ENCODE measurements around the gene TBX19. TPM values are rescaled to one million over a fixed set of nuclear protein-coding genes. Genes with fewer than 3 reads are reported as not detected.

TBX19 gene
- total RNA-seq, result 1 to 10 TPM; 2.2 to 2.5 TPM
- 2.8 TPM for polyA plus RNA-seq (2013, experiment 1 of 2)
- polyA plus RNA-seq (2013, experiment 2 of 2), result 3.1 TPM
- long read RNA-seq, experiment 1, partial matches to known transcripts, result 0 of 1 reads
- long read RNA-seq, experiment 1, other reads (novel, unspliced or antisense), result 1 of 1 reads
- long read RNA-seq, experiment 2, partial matches to known transcripts, result 0 of 1 reads
- long read RNA-seq, experiment 2, other reads (novel, unspliced or antisense), result 0 of 1 reads
- long read RNA-seq, experiment 3, result 0 reads
- long read RNA-seq, experiment 4, partial matches to known transcripts, result 2 of 2 reads
- long read RNA-seq, experiment 4, other reads (novel, unspliced or antisense), result 0 of 2 reads

DNA sequence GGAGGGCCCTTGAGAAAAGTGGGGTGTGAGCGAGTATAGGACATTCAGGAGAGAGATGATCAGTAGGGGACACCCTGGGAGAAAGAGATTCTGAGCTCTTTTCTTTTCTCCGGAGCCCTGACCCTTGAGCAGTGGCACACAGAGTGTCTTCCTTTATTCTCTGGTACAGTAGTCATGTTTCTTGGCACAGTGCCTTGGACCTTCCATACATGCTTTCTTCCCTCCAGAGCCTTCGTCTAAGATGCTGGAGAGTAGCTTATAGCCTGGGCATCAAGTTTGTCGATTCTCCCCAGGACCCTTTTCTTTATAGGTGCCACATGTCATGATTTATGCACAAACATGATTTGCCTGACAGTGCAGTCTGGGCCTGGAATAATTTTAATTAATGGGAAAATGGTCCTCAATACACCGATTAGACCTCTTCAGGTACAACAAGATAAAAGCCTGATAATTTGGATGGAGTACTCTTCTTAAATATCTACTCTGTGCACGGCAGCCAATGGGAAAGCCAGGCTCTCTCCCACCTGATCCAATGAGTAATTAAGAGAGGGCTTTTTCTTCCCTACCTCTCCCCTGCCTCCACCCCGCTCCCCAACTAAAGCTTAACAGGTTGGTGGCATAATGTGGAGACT, at the start of gene TBX19:
TSS of gene TBX19 (plus strand) at position 582 of the 632 bp plus-strand sequence. CDS start 214 bp downstream, outside the sequence.
- Histone ChIP-seq H3K9ac (ENCODE audit: extremely low read depth, low read length, poor library complexity, severe bottlenecking) (no peak within 1 kb of the TSS), H3K27me3 (ENCODE audit: control insufficient read depth, insufficient read depth, low read length, poor library complexity, severe bottlenecking) (no peaks in the 10 kb centered on the region), H3K4me3 (ENCODE audit: low read length) (no peak within 1 kb of the TSS), H3K27ac (ENCODE audit: low read depth, low read length) (no peak within 1 kb of the TSS), H3K36me3 (ENCODE audit: control insufficient read depth, insufficient read depth, low read length) (no peaks in the 10 kb centered on the region), H3K4me1 (ENCODE audit: control insufficient read depth, insufficient read depth, low read length) (no peaks in the 10 kb centered on the region), H3K9me3 (ENCODE audit: control insufficient read depth, low read length) (no peaks in the 10 kb centered on the region)
- Mint-ChIP-seq H3K4me3 (no peak within 1 kb of the TSS), H3K9me3 (no peaks in the 10 kb centered on the region), H3K27ac (no peak within 1 kb of the TSS), H3K36me3 (ENCODE audit: low read depth) (no peaks in the 10 kb centered on the region), H3K27me3 (ENCODE audit: insufficient read depth) (no peaks in the 10 kb centered on the region), H3K4me1 (peaks cover 8% of the 10 kb centered on the region)
- no peak for DNase-seq
- TF ChIP-seq, protein P1, sequence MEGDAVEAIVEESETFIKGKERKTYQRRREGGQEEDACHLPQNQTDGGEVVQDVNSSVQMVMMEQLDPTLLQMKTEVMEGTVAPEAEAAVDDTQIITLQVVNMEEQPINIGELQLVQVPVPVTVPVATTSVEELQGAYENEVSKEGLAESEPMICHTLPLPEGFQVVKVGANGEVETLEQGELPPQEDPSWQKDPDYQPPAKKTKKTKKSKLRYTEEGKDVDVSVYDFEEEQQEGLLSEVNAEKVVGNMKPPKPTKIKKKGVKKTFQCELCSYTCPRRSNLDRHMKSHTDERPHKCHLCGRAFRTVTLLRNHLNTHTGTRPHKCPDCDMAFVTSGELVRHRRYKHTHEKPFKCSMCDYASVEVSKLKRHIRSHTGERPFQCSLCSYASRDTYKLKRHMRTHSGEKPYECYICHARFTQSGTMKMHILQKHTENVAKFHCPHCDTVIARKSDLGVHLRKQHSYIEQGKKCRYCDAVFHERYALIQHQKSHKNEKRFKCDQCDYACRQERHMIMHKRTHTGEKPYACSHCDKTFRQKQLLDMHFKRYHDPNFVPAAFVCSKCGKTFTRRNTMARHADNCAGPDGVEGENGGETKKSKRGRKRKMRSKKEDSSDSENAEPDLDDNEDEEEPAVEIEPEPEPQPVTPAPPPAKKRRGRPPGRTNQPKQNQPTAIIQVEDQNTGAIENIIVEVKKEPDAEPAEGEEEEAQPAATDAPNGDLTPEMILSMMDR (conservative IDR thresholded peaks at IDR 0.05), result no peak
- WGBS, 2 experiments (ENCODE audit: insufficient coverage in 1 of 2, insufficient read length in 1 of 2), result 90 to 95% methylated on average over 5 to 7 of the region's 7 CpGs

DNA sequence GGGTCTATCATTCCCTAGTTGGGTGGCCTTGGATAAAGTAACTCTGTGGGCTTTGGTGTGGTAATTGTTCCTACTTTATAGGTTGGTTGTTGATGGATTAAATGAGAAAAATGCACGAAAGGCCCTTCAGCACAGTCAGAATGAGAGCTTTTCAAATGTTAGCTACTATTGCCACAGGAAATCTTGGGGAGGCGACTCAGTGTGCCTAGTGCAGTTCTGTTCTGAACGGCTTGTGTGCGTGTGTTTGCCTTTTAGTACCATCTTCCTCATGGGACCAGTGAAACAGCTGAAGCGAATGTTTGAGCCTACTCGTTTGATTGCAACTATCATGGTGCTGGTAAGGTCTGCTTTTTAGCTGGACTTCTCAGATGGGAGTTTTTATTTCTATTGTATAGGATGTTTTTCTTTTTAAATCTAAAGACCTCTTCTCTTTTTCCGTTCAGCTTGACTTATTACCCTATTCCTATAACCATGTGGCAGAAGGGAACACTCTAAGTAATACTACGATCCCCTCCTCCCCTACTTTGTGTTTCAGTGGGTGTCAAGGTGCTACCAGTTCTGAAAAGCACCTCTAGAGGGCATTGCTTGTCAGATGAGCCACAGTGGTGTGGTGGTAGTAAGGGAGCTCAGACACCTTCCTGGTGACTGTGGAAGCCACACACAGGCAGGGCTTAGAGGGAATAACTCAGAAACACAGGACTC, 45.7 kb upstream of the TBX19 start:
- no peaks in the 10 kb centered on the region for H3K4me1 ChIP-seq (ENCODE audit: control insufficient read depth, insufficient read depth, low read length)
- peaks cover 72% of the 10 kb centered on the region for H3K36me3 ChIP-seq (ENCODE audit: control insufficient read depth, insufficient read depth, low read length)
- H3K27ac Mint-ChIP-seq, result no peak overlapping the region
- no peaks in the 10 kb centered on the region for H3K9me3 Mint-ChIP-seq
- H3K9me3 ChIP-seq (ENCODE audit: control insufficient read depth, low read length), result no peaks in the 10 kb centered on the region
- no peak overlapping the region for H3K27ac ChIP-seq (ENCODE audit: low read depth, low read length)
- 92 to 100% methylated on average over 4 to 8 of the region's 8 CpGs for WGBS, 2 experiments (ENCODE audit: insufficient coverage in 1 of 2, insufficient read length in 1 of 2)
- H3K4me3 ChIP-seq (ENCODE audit: low read length), result no peak overlapping the region
- TF ChIP-seq, protein P1 (conservative IDR thresholded peaks at IDR 0.05), result peak; percentile 88
- peaks cover 59% of the 10 kb centered on the region for H3K36me3 Mint-ChIP-seq (ENCODE audit: low read depth)
- H3K27me3 ChIP-seq (ENCODE audit: control insufficient read depth, insufficient read depth, low read length, poor library complexity, severe bottlenecking), result no peaks in the 10 kb centered on the region
- H3K9ac ChIP-seq (ENCODE audit: extremely low read depth, low read length, poor library complexity, severe bottlenecking), result no peak overlapping the region
- DNase-seq, result peak; percentile 80
- H3K4me1 Mint-ChIP-seq, result peaks cover 10% of the 10 kb centered on the region
- no peaks in the 10 kb centered on the region for H3K27me3 Mint-ChIP-seq (ENCODE audit: insufficient read depth)
- no peak overlapping the region for H3K4me3 Mint-ChIP-seq

DNA sequence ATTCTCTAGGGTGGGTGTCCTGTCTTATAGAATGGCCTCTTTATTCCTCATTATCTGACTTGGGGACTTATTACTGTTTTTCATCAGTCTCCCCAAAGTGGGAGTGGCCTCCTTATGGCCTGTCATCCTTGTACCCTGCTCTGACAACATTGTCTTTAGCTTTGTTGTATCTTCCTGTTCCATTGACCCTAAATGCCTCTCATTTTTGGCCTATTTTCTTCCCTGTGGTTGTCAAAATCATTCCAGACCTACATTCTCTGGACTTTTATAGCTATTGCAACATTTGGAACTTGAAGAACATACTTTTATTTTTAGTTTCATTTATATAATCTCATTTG, 45.2 kb upstream of the TBX19 start:
- H3K4me1 Mint-ChIP-seq, result peaks cover 10% of the 10 kb centered on the region
- H3K36me3 ChIP-seq (ENCODE audit: control insufficient read depth, insufficient read depth, low read length), result peaks cover 76% of the 10 kb centered on the region
- no peaks in the 10 kb centered on the region for H3K27me3 Mint-ChIP-seq (ENCODE audit: insufficient read depth)
- H3K27ac Mint-ChIP-seq, result no peak overlapping the region
- TF ChIP-seq, protein P1 (conservative IDR thresholded peaks at IDR 0.05), result peak; percentile 4
- H3K9me3 ChIP-seq (ENCODE audit: control insufficient read depth, low read length), result no peaks in the 10 kb centered on the region
- no peak overlapping the region for H3K9ac ChIP-seq (ENCODE audit: extremely low read depth, low read length, poor library complexity, severe bottlenecking)
- H3K27ac ChIP-seq (ENCODE audit: low read depth, low read length), result no peak overlapping the region
- H3K4me1 ChIP-seq (ENCODE audit: control insufficient read depth, insufficient read depth, low read length), result no peaks in the 10 kb centered on the region
- H3K4me3 ChIP-seq (ENCODE audit: low read length), result no peak overlapping the region
- DNase-seq, result no peak
- no peaks in the 10 kb centered on the region for H3K9me3 Mint-ChIP-seq
- H3K27me3 ChIP-seq (ENCODE audit: control insufficient read depth, insufficient read depth, low read length, poor library complexity, severe bottlenecking), result no peaks in the 10 kb centered on the region
- peaks cover 64% of the 10 kb centered on the region for H3K36me3 Mint-ChIP-seq (ENCODE audit: low read depth)
- no peak overlapping the region for H3K4me3 Mint-ChIP-seq

Measured in endodermal cell (in vitro differentiated cells).